ENCODE data around the gene EEF1A2. TPM values are rescaled to one million over a fixed set of nuclear protein-coding genes. Genes with fewer than 3 reads are reported as not detected.

The EEF1A2 gene
- total and polyA plus RNA-seq, 2 experiments from 2014 or later, result 1.3 to 37.1 TPM

GRCh38 chr20:63497946-63498935 lies 642 bp downstream of the EEF1A2 start:
- no peaks in the 10 kb centered on the region for H4K20me1 ChIP-seq (replicated peaks; ENCODE audit: insufficient read depth)
- H3K36me3 ChIP-seq (ENCODE audit: insufficient read depth), result no peaks in the 10 kb centered on the region
- no peak overlapping the region for H2AFZ ChIP-seq
- Mint-ChIP-seq H3K4me3 (peak overlapping the region; percentile 69), H3K27ac (no peak overlapping the region), H3K9me3 (no peaks in the 10 kb centered on the region), H3K36me3 (ENCODE audit: low read depth) (no peaks in the 10 kb centered on the region), H3K4me1 (peaks cover 5% of the 10 kb centered on the region; the same call in 2 of the 3 replicates), H3K27me3 (ENCODE audit: insufficient read depth, low read depth, poor library complexity) (peaks cover 28% of the 10 kb centered on the region)
- TF ChIP-seq ZNF462 (CRISPR knock-in tag; IDR thresholded peaks at IDR 0.05) (no peak), STAT1 (IDR thresholded peaks at IDR 0.05; ENCODE audit: unreplicated experiment) (no peak), CREB1 (CRISPR knock-in tag; IDR thresholded peaks at IDR 0.05; ENCODE audit: low read depth) (no peak), NANOG (IDR thresholded peaks at IDR 0.05; ENCODE audit: borderline replicate concordance) (no peak), ZNF331 (CRISPR knock-in tag; IDR thresholded peaks at IDR 0.05; ENCODE audit: low read depth) (no peak), ZNF114 (CRISPR knock-in tag; IDR thresholded peaks at IDR 0.05) (no peak), REST (IDR thresholded peaks at IDR 0.05; ENCODE audit: unreplicated experiment) (no peak), ETS1 (IDR thresholded peaks at IDR 0.05) (no peak)
- ATAC-seq (peak; percentile 10), DNase-seq (ENCODE audit: low spot score) (no peak)
- peaks cover 36% of the 10 kb centered on the region for H3K27me3 ChIP-seq (ENCODE audit: insufficient read depth)
- no peaks in the 10 kb centered on the region for H3F3A ChIP-seq (replicated peaks; ENCODE audit: low read depth)
- peak overlapping the region; percentile 56 for H3K4me3 ChIP-seq
- H3K79me2 ChIP-seq (replicated peaks; ENCODE audit: insufficient read depth), result no peaks in the 10 kb centered on the region
- H3K4me2 ChIP-seq, result peak overlapping the region; percentile 76
- H3K27ac ChIP-seq (ENCODE audit: low read depth), result no peak overlapping the region
- no peaks in the 10 kb centered on the region for H3K9me2 ChIP-seq (ENCODE audit: insufficient read depth)
- H3K4me1 ChIP-seq (ENCODE audit: insufficient read depth), result peaks cover 20% of the 10 kb centered on the region

All from GM23338 (cell line).